DND-41 (cell line): ENCODE measurements around the gene HEATR1.
"Not testable (repeated sequence)": the region's sequence is repeated elsewhere in the genome, so short reads cannot be mapped to it uniquely, and the experiment has no call there.

Experiments used
- EZH2 ChIP-seq: IDR thresholded peaks from 3 replicates; pipeline ENCODE4 v1.6.1; 2012; ENCODE audit warnings: borderline replicate concordance, low read depth, mild to moderate bottlenecking, moderate library complexity, low read length, inconsistent platforms; ENCODE audit not compliant: severe bottlenecking
- TF ChIP-seq, protein P1 (sequence below): IDR thresholded peaks from 2 replicates; pipeline ENCODE4 v1.5.1; 2012; ENCODE audit warnings: borderline replicate concordance, low read length, moderate library complexity, mild to moderate bottlenecking; ENCODE audit not compliant: poor library complexity, severe bottlenecking; ENCODE audit errors: extremely low read depth

DNA sequence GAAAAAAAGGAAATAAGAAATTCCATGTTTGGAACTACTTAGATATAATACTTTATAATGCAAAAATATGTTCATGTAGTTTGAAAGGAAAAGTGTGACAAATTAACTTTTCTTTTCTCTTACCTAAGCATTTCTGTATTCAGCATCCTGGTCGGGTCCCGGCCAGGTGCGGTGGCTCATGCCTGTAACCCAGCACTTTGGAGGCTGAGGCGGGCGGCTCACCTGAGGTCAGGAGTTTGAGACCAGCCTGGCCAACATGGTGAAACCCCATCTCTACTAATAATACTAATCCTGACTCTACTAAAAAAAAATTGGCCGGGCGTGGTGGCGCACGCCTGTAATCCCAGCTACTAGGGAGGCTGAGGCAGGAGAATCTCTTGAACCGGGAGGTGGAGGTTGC is 3.3 kb upstream of the HEATR1 start:
- TF ChIP-seq, protein P1, sequence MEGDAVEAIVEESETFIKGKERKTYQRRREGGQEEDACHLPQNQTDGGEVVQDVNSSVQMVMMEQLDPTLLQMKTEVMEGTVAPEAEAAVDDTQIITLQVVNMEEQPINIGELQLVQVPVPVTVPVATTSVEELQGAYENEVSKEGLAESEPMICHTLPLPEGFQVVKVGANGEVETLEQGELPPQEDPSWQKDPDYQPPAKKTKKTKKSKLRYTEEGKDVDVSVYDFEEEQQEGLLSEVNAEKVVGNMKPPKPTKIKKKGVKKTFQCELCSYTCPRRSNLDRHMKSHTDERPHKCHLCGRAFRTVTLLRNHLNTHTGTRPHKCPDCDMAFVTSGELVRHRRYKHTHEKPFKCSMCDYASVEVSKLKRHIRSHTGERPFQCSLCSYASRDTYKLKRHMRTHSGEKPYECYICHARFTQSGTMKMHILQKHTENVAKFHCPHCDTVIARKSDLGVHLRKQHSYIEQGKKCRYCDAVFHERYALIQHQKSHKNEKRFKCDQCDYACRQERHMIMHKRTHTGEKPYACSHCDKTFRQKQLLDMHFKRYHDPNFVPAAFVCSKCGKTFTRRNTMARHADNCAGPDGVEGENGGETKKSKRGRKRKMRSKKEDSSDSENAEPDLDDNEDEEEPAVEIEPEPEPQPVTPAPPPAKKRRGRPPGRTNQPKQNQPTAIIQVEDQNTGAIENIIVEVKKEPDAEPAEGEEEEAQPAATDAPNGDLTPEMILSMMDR = not testable (repeated sequence)
- not testable (repeated sequence) for TF ChIP-seq EZH2
